GM19023 (cell line): ENCODE results near the gene CATSPERE.
"Not testable (repeated sequence)": the region's sequence is repeated elsewhere in the genome, so short reads cannot be mapped to it uniquely, and the experiment has no call there.

Source experiments
- ATAC-seq: cut with Tn5 transposase; IDR thresholded peaks from one replicate; pipeline ENCODE4 v1.9.1; 2021; ENCODE audit warnings: mild to moderate bottlenecking, moderate library complexity; ENCODE audit not compliant: unreplicated experiment

CATSPERE gene

GRCh38 chr1:244447552-244447951 lies 13.5 kb upstream of the CATSPERE start:
- ATAC-seq = no peak

DNA sequence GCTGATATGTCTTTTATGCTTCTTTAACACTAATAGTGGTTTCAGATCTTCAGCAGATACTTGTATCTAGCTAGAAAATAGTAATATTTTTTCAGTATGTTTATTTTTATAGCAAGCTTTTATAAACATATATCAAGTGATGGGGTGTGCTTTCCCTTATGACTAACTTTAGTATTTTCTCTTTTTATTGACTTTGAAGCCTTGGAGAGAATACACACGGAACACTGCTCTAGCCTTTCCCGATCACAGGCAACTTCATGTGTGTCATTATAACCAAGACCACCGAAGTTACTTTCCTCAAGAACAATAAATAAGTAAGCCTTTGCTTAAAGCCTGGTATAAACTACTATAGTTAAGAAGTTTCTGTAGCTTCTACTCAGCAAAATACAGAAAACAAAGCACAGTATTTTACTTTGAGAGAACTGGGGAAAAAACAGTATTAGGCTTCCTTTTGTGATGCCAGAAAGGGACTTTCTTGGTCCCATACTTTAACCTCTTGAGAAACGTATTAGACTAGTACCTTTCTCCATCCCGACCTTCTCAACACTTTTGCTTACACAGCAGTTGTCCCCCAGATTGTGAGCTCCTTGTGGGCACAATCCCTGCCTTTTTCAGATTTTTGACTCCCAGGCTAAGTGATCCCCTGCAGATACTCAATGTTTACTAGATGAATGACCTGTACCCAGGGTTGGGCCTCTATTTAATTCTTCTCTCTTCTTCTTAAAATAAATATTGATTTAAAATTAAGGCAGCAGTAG lies 12.6 kb upstream of the CATSPERE start:
- ATAC-seq = no peak

DNA sequence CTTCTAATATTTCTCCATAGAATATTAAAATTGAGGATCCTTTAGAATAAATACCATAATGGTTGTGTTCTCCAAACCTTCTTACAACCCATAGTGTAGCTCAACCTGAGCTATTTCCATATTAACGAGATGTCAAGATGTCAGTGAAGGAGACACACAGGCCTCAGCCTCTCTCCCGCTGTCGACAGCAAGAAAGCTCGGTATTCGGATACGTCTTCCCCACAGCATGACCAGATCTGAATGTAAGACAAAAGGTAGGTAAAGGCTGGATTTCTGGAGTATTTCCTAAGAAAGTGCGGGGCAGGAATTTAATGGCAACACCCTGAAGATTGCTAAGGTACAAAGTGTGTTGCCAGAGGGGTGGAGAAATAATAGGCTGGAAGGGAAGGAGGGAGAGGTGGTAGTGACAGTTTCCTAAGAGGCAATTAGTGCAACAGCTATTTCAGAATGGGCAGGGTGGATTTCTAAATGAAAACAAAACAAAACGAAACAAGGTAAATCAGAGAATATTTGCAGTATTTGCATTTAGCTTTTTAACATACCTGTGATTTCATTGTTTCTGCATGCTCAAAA lies 11.1 kb upstream of the CATSPERE start:
- no peak for ATAC-seq

DNA sequence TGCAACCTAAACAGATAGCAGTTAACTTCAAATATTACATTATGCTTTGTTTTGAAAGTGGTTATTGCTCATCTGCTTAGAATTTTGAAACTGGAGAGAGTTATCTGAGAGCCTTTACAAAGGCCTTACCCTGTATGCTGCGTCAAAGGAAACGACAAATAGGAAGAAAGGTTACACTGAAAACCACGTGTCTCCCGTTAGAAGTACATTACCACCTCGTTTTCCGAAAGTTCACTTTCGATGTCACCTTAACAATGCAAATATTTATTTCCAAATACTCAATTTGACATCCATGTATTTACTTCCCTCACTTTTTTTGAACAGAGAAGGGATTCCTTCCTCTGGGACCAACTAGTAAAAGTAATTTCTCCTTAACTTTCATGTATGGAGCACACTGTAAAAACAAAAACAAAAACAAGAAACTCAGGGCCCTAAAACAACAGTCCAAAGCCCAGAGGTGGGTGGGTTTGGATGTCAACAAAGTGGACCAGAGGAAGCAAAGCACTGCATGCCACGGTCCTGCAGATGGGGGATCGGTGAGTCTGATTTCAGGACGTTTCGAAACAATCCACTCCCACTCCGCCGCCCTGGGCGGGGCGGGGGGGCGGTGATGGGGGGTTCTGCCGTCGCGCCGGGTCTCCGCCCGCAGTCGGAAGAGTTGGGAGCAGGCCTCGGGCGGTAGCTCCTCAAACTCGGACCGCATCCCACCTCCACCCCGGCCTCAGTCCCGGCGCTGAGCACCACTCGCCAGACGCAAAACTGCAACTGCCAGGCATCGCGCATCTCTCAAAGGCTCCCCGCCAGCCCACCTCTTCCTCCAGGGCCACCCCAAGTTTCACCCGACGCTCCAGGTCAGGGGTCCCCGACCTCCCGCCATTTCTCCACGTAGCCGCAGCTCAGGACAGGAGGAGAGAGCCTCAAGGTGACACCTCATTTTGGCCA lies 10.2 kb upstream of the CATSPERE start:
- peak; percentile 16 for ATAC-seq

GRCh38 chr1:244451539-244451950 lies 9.5 kb upstream of the CATSPERE start, which contains the start of gene ADSS2:
Gene ADSS2 (minus strand): TSS chr1:244451909. CDS start chr1:244451817, 92 bp downstream.
- no peak for ATAC-seq

GRCh38 chr1:244451951-244452795 lies 8.9 kb upstream of the CATSPERE start:
- peak; percentile 95 for ATAC-seq

- no peak for ATAC-seq
These were observed 6.7 kb upstream of the CATSPERE start for GRCh38 chr1:244454412-244454811.

- no peak for ATAC-seq
These were observed 4.5 kb upstream of the CATSPERE start for GRCh38 chr1:244456586-244456985.

GRCh38 chr1:244458781-244459180 lies 2.3 kb upstream of the CATSPERE start:
- ATAC-seq = no peak

GRCh38 chr1:244460197-244460596 lies 876 bp upstream of the CATSPERE start:
- ATAC-seq = no peak

- no peak for ATAC-seq
These were observed 5.7 kb downstream of the CATSPERE start for GRCh38 chr1:244466724-244467123.

- ATAC-seq = no peak
These were observed 12.1 kb downstream of the CATSPERE start for GRCh38 chr1:244473059-244473605.

- ATAC-seq = not testable (repeated sequence)
These were observed 23.9 kb downstream of the CATSPERE start for GRCh38 chr1:244484971-244485370.

GRCh38 chr1:244494653-244495052 lies 33.6 kb downstream of the CATSPERE start:
- no peak for ATAC-seq

GRCh38 chr1:244496186-244496585 lies 35.1 kb downstream of the CATSPERE start:
- ATAC-seq = no peak

DNA sequence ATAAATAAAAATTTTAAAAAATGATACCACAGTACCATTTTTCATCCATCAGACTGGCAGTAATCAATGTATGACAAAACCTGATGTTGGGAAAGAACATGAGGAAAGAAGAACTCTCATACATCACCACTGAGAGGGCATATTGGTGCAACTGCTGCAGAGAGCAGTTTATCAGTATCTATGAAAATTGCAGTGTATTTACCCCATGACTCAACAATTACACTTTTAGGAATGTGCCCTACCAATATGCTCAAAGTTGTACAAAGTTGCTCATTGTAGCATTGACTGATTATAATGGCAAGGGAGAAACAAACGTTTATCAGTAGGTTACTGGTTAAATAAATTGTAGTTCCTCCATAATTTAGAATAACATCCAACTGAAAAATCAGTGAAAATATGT lies 36.7 kb downstream of the CATSPERE start:
- ATAC-seq = no peak

DNA sequence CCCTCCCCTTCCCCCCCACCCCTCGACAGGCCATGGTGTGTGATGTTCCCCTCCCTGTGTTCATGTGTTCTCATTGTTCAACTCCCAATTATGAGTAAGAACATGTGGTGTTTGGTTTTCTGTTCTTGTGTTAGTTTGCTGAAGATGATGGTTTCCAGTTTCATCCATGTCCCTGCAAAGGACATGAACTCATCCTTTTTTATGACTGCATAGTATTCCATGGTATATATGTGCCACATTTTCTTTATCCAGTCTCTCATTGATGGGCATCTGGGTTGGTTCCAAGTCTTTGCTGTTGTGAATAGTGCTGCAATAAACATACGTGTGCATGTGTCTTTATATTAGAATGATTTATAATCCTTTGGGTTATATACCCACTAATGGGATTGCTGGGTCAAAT lies 38.4 kb downstream of the CATSPERE start:
- not testable (repeated sequence) for ATAC-seq

DNA sequence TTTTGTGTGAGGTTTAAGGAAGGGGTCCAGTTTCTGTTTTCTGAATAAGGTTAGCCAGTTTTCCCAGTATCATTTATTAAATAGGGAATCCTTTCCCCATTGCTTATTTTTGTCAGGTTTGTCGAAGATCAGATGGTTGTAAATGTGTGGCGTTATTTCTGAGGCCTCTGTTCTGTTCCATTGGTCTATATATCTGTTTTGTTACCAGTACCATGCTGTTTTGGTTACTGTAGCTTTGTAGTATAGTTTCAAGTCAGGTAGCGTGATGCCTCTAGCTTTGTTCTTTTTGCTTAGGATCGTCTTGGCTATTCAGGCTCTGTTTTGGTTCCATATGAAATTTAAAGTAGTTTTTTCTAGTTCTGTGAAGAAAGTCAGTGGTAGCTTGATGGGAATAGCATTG lies 39.4 kb downstream of the CATSPERE start:
- ATAC-seq = not testable (repeated sequence)

DNA sequence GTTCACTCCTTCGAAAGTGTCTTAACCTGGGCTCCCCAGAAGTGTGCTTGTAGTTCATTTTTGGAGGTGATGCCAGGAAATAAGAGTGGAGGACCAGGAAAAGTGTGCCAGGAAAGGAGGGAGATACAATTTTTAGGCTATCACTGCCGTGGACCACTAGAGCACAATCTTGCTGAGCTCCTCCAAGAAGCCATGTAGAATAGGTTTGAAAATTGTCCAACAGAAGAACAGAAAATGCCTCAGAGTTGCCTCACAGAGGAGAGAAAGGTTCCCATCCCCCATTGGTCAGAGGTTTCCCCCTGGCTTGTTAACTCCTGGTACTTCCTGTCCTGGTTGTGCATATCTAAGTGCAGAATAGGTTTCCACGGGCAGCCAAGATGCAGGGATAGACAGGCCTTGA lies 41.6 kb downstream of the CATSPERE start:
- ATAC-seq = no peak

GRCh38 chr1:244513493-244513892 lies 52.4 kb downstream of the CATSPERE start:
- ATAC-seq = no peak
